GM12891 (cell line): ENCODE results near the gene PLA2G4F.

ENCODE experiments used
- PAX5 ChIP-seq: IDR thresholded peaks from 2 replicates; pipeline ENCODE4 v1.6.1; 2011; ENCODE audit warnings: low read length, moderate library complexity, mild to moderate bottlenecking; ENCODE audit not compliant: insufficient read depth, severe bottlenecking
- POLR2A ChIP-seq: IDR thresholded peaks from 2 replicates; pipeline ENCODE4 v1.6.1; 2011; ENCODE audit warnings: low read depth, low read length, control low read depth
- POLR2AphosphoS5 ChIP-seq: IDR thresholded peaks from 2 replicates; pipeline ENCODE4 v1.6.1; 2011; ENCODE audit warnings: low read depth, low read length, control low read depth
- POU2F2 ChIP-seq: IDR thresholded peaks from 2 replicates; pipeline ENCODE4 v1.6.1; 2011; ENCODE audit warnings: low read depth, mild to moderate bottlenecking, control low read depth, low read length, moderate library complexity
- SPI1 ChIP-seq: IDR thresholded peaks from 2 replicates; pipeline ENCODE4 v1.6.1; 2011; ENCODE audit warnings: low read depth, low read length, control low read depth
- TAF1 ChIP-seq: IDR thresholded peaks from 2 replicates; pipeline ENCODE4 v1.6.1; 2011; ENCODE audit warnings: low read depth, low read length, control low read depth

DNA sequence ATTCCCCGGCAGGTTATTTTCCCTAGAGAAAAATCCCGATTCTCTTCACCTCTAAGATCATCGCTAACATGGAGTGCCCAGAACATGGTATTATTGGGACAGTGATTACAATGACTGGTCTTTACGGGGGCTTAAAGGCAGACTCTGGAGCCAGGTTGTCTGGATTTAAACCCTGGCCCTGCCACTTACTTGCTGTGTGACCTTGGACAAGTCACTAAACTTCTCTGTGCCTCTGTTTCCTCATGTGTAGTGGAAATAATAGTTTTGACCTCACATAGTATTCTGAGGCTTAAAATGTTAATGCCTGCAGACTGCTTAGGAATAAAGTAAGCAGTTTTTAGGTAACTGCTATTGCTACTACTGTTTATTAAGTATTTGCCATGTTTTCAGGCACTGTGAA lies 66.5 kb downstream of the PLA2G4F start:
- TF ChIP-seq POLR2A: no peak
- TF ChIP-seq POLR2AphosphoS5: no peak
- no peak for TF ChIP-seq SPI1
- no peak for TF ChIP-seq TAF1
- TF ChIP-seq PAX5: no peak
- no peak for TF ChIP-seq POU2F2
